Mucosa of stomach (tissue), 1 donor: ENCODE results near the gene MGME1.

Source experiments
- H3K27me3 ChIP-seq: one replicate; pipeline ENCODE4 v1.7.0; 2013; ENCODE audit warnings: mild to moderate bottlenecking, low read length; ENCODE audit not compliant: control insufficient read depth, insufficient read depth
- H3K36me3 ChIP-seq: one replicate; pipeline ENCODE4 v1.7.0; 2013; ENCODE audit warnings: low read length; ENCODE audit not compliant: control insufficient read depth, insufficient read depth
- H3K4me1 ChIP-seq: one replicate; pipeline ENCODE4 v1.7.0; 2013; ENCODE audit warnings: mild to moderate bottlenecking, low read length; ENCODE audit not compliant: control insufficient read depth, insufficient read depth
- H3K4me3 ChIP-seq: one replicate; pipeline ENCODE4 v1.7.0; 2013; ENCODE audit warnings: low read length
- H3K9ac ChIP-seq: one replicate; pipeline ENCODE4 v1.7.0; 2013; ENCODE audit warnings: mild to moderate bottlenecking, low read length, moderate library complexity
- H3K9me3 ChIP-seq: one replicate; pipeline ENCODE4 v1.7.0; 2013; ENCODE audit warnings: mild to moderate bottlenecking, low read length, moderate library complexity; ENCODE audit not compliant: control insufficient read depth
- donor health status: Pancreatic carcinoma.

The MGME1 gene

DNA sequence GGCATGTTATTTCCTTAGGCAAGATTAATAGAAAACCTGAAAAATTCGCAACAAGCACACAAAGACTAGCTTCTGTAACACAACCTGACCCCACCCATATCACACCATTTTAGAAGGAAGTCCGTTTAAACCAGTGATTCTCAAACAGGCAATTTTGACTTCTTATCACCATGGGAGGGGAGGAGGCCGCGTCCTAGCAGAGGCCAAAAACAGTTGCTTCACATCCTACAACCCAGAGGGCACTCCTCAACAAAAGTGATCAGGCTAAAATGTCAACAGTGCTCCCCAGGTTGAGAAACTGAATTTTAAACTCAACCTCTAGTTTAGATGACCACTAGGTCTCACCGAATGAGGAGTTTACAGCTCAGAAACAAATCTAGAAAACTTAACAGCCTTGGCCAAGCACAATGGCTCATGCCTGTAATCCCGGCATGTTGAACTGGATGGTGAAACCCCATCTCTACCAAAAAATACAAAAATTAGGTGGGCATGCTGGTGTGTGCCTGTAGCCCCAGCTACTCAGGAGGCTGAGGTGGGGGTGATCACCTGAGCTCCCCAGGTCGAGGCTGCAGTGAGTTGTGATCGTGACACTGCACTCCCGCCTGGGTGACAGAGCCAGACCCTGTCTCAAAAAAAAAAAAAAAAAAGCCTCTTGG is 3.6 kb upstream of the MGME1 start:
- no peaks in the 10 kb centered on the region for H3K9me3 ChIP-seq
- no peaks in the 10 kb centered on the region for H3K27me3 ChIP-seq
- H3K4me3 ChIP-seq, result no peak overlapping the region
- H3K4me1 ChIP-seq, result peaks cover 51% of the 10 kb centered on the region
- H3K36me3 ChIP-seq, result no peaks in the 10 kb centered on the region
- peak overlapping the region; percentile 93 for H3K9ac ChIP-seq

DNA sequence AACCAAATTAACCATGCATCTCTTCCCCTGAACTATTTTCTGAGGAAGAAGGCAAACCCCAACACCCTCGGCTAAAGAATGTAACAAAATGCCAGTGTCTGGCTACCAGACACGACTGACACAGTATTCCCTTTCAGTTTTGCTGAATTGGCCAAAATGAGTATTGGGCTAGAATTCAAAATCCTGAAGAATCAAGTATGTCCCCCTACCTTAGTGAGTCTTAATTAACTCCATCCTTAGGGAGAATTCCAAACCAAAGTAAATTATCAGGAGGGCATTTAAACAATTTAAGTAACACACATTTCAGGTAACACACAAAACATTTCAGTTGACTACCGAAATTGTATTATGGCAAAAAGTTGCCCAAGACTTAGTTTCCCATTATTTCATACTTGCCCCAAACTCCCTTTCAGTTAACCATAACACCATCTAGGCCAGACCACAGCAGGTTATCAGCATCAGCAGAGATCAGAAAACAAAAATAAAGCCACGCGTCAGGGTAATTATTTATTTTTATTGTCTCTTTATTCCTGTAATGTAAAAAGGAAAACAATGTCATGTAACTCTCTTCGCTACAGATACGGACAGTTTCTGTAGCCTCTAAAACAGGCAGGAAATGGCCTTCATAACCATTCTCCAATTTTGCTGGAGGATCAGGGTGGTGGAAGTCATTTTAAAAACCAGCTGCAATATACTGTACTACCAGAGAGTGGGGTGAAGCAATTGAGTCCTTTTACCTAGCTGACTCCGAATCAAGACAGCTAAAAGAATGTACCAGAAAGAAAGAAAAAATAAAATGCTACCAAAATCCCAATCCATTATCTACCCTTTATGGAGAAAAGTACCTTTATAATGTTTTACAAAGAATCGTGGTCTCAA is 2.1 kb upstream of the MGME1 start:
- Histone ChIP-seq H3K4me1 (peaks cover 49% of the 10 kb centered on the region), H3K9me3 (no peaks in the 10 kb centered on the region)

DNA sequence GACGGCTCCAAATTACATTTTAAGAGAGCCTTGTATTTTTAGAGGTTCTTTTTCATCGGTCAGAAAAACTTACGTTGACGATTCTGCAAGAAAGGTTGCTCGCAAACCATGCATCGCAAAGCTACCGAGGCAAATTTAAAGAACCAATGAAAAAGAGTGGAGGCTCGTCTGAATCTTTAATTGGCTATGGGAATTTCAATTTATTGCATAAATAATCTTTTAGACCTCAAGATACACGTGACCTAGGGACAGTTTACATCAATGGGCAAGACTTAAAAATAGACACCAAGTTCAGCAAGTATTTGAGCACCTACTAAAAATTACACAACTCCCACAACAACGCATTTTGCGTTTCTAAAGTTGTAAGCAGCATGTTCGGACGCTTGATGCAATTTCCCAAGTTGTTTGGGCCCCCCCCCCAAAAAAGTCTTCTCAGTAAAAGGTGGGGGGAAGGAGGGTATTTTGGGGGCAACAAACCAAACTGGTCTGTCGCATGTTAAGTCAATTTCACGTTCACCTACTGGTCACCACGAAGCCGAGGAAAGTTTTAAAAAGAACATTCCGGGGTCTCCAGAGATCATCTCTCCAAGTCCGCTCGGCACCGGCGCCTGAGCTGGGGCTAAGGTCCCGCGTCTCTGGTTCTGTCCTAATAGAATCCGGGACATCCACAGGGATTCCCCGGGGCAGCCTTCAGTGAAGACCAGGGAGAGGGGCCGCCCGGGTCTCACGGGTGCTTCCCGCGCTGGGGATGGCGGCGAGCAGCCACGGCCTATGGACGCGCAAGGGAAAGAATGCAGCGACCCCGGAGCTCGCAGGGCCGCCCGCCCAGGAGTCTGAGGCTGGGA is 1.1 kb upstream of the MGME1 start:
- Histone ChIP-seq H3K4me1 (peaks cover 49% of the 10 kb centered on the region), H3K9ac (peak overlapping the region; percentile 93), H3K9me3 (no peaks in the 10 kb centered on the region), H3K36me3 (no peaks in the 10 kb centered on the region), H3K4me3 (peak overlapping the region; percentile 83), H3K27me3 (no peaks in the 10 kb centered on the region)

More for the DNA sequence above, 2.1 kb upstream of the MGME1 start:
- no peaks in the 10 kb centered on the region for H3K36me3 ChIP-seq
- peak overlapping the region; percentile 93 for H3K9ac ChIP-seq
- peak overlapping the region; percentile 83 for H3K4me3 ChIP-seq
- H3K27me3 ChIP-seq, result no peaks in the 10 kb centered on the region

DNA sequence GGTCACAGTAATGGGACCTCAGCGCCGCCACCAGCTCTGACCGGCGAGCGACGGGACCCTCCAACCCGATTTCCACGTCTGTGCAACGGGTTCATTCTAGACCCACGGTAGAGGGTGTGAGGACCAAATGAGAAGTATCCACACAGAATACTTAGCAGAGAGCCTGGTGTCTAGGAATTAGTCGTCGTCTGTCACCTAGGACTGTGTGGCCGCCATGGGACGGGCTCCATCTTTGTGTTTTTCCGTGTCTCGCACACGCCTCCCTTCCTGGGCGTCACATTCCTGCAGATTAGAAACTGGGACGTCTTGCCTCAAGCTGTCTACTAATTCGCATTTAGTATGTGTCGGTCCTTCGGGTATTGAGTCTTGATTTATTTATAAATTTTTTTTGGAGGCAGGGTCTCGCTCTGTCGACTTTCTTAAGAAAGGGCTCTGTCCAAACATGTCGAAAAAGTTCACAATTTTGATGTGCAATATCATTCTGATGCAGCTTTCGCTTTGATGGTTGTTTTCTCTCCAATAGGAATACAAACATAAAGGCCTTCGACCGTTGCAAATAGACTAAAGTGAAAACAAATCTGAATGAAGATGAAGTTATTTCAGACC is 563 bp downstream of the MGME1 start:
- peak overlapping the region; percentile 83 for H3K4me3 ChIP-seq
- H3K9me3 ChIP-seq, result no peaks in the 10 kb centered on the region
- H3K9ac ChIP-seq, result peak overlapping the region; percentile 93
- H3K4me1 ChIP-seq, result peaks cover 33% of the 10 kb centered on the region
- no peaks in the 10 kb centered on the region for H3K36me3 ChIP-seq
- H3K27me3 ChIP-seq, result no peaks in the 10 kb centered on the region

DNA sequence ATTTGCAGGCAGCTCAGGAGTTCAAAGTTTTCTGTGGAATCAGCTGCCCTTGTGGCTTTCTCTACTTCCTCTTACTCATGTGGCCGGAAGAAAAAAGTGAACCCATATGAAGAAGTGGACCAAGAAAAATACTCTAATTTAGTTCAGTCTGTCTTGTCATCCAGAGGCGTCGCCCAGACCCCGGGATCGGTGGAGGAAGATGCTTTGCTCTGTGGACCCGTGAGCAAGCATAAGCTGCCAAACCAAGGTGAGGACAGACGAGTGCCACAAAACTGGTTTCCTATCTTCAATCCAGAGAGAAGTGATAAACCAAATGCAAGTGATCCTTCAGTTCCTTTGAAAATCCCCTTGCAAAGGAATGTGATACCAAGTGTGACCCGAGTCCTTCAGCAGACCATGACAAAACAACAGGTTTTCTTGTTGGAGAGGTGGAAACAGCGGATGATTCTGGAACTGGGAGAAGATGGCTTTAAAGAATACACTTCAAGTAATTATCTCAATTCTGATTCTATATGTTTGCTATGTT is 1.1 kb downstream of the MGME1 start:
- Histone ChIP-seq H3K36me3 (no peaks in the 10 kb centered on the region), H3K27me3 (no peaks in the 10 kb centered on the region), H3K4me1 (peaks cover 28% of the 10 kb centered on the region), H3K4me3 (peak overlapping the region; percentile 83), H3K9me3 (no peaks in the 10 kb centered on the region), H3K9ac (peak overlapping the region; percentile 93)

DNA sequence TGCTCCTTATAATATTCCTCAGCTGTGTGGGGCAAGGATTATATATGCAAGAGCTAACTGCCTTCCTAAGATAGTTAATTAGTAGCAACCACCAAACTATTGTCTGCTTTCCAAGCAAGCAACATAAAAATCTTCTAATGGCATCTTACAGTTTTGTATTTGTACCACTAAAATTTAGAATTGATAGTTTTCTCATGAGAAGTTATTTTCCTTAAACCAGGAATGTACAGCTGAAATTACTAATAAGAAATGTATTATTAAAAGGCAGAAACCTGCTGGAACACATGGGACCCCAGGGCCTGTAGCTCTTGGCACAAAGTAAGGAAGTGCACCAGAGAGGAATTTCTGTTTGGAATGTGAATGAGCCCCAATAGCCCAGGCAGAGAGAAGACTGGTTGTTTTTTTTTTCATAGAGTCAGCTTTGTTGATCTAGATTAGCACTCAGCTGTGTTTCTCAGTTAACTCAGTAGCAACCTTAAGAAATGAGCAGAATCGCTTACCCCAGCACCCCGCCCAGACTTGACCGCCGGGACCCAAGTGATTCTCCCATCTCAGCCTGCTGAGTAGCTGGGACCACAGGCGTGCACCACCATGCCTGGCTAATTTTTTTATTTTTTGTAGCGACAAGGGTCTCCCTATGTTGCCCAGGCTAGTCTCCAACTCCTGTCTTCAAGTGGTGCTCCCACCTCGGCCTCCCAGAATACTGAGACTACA is 2.6 kb downstream of the MGME1 start:
- Histone ChIP-seq H3K36me3 (no peaks in the 10 kb centered on the region), H3K4me3 (peak overlapping the region; percentile 0), H3K27me3 (no peaks in the 10 kb centered on the region), H3K4me1 (peaks cover 15% of the 10 kb centered on the region), H3K9ac (peak overlapping the region; percentile 93), H3K9me3 (no peaks in the 10 kb centered on the region)

DNA sequence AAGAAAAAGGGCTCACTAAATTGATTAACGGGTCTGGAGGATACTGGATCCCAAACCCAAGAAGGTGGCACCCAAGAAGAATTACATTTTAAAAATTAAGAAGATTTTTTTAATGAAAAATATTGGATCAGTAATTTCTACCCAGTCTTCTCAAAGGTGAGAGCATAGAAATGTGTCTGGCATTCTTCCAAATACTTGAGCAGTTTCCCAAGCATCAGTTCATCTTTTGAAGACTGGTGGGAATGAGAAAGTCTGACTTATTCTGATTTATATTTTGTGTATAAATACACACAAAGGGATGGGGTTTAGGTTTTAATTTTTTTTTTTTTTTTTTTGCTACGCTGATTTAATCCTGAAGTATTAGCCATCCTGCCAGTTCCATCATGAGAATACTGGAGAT is 3.3 kb downstream of the MGME1 start:
- H3K9ac ChIP-seq, result peak overlapping the region; percentile 93
- no peaks in the 10 kb centered on the region for H3K9me3 ChIP-seq
- H3K27me3 ChIP-seq, result no peaks in the 10 kb centered on the region
- H3K4me1 ChIP-seq, result peaks cover 15% of the 10 kb centered on the region
- no peak overlapping the region for H3K4me3 ChIP-seq
- H3K36me3 ChIP-seq, result no peaks in the 10 kb centered on the region

DNA sequence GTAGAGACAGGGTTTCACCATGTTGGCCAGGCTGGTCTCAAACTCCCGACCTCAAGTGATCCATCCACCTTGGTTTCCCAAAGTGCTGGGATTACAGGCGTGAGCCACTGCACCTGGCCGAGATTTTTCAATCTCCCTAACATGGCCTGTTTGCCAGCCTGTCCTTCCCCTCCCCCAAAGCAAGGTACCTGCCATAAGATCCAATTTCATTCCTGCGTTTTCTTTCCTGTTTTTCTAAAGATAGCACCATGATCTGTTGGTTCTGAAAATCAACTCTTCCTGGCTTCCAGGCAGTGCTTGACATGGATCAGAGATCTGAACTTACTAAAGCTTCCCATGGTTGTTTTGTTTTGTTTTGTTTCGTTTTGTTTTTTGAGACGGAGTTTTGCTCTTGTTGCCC is 7.5 kb downstream of the MGME1 start:
- H3K4me3 ChIP-seq, result no peak overlapping the region
- H3K36me3 ChIP-seq, result no peaks in the 10 kb centered on the region
- no peaks in the 10 kb centered on the region for H3K9me3 ChIP-seq
- no peak overlapping the region for H3K9ac ChIP-seq
- H3K27me3 ChIP-seq, result no peaks in the 10 kb centered on the region
- H3K4me1 ChIP-seq, result peaks cover 12% of the 10 kb centered on the region

DNA sequence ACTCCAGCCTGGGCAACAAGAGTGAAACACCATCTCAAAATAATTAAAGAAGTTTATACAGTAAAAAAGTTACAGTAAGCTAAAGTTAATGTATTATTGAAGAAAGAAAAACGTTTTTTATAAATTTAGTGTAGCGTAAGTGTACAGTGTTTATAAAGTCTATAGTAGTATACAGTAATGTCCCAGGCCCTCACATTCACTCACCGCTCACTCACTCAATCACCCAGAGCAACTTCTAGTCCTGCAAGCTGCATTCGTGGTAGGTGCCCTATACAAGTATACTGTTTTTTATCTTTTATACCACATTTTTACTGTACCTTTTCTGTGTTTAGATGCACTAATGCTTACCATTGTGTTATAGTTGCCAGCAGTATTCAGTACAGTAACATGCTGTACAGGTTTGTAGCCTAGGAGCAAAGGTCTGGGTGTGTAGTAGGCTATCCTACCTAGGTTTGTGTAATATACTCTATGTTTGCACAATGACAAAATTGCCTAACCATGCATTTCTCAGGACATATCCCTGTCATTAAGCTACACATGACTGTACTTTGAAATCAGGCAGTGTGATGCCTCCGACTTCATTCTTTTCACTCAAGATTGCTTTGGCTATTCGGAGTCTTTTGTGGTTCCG is 16.7 kb downstream of the MGME1 start:
- Histone ChIP-seq H3K27me3 (no peaks in the 10 kb centered on the region), H3K9me3 (no peaks in the 10 kb centered on the region), H3K4me1 (peaks cover 9% of the 10 kb centered on the region), H3K4me3 (no peak overlapping the region), H3K9ac (no peak overlapping the region), H3K36me3 (no peaks in the 10 kb centered on the region)

DNA sequence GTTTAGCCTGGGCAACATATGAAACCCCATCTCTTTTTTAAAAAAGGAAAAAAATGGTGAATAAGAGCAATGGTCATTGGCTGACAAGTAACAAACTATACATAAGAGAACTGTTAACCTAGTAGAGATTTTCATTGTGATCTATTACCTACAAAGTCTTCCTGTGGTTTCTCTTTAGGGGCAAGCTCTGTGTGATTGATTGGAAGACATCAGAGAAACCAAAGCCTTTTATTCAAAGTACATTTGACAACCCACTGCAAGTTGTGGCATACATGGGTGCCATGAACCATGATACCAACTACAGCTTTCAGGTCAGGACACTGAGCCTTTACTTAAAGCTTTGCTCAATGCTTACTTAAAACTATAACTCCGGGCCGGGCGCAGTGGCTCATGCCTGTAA is 19.2 kb downstream of the MGME1 start:
- H3K4me3 ChIP-seq, result no peak overlapping the region
- no peaks in the 10 kb centered on the region for H3K9me3 ChIP-seq
- H3K36me3 ChIP-seq, result no peaks in the 10 kb centered on the region
- H3K4me1 ChIP-seq, result peaks cover 9% of the 10 kb centered on the region
- no peak overlapping the region for H3K9ac ChIP-seq
- no peaks in the 10 kb centered on the region for H3K27me3 ChIP-seq
